Measurements from ENCODE around the gene STXBP4. TPM values are rescaled to one million over a fixed set of nuclear protein-coding genes. Genes with fewer than 3 reads are reported as not detected.

Gene STXBP4
- total RNA-seq, 3 donors from 2014 or later (not counting 1 experiment from before 2014, with no cell fraction given): 4.9 to 10.3 (median 7.6) TPM

DNA sequence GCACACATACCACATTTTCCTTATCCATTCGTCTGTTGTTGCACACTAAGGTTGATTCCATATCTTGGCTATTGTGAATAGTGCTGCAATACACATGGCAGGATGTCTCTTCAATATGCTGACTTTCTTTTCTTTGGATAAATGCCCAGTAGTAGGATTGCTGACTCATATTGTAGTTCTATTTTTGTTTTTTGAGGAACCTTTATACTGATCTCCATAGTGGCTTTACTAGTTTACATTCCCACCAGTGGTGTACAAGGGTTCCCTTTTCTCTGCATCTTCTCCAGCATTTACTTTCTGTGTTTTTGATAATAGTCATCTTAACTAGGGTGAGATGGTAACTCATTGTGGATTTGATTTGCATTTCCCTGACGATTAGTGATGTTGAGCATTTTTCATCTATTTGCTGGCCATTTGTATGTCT lies 118.1 kb downstream of the STXBP4 start:
- Mint-ChIP-seq H3K4me1 (peaks cover 12 to 19% of the 10 kb centered on the region in 2 donors), H3K4me3 (no peak overlapping the region), H3K36me3 (no peaks in the 10 kb centered on the region), H3K9me3 (no peaks in the 10 kb centered on the region), H3K27ac (no peak overlapping the region), H3K27me3 (ENCODE audit: low read depth in 2 of 2) (no peaks in the 10 kb centered on the region)
- intact Hi-C loops (cut with micrococcal nuclease): no loop called here
- Histone ChIP-seq H3K27me3 (ENCODE audit: control insufficient read depth, insufficient read depth, low read length) (no peaks in the 10 kb centered on the region), H3K27ac (ENCODE audit: low read length) (no peak overlapping the region), H3K36me3 (ENCODE audit: control insufficient read depth, insufficient read depth, low read length) (no peaks in the 10 kb centered on the region), H3K4me3 (ENCODE audit: low read length) (no peak overlapping the region), H3K4me1 (ENCODE audit: control insufficient read depth, insufficient read depth, low read length) (peaks cover 3% of the 10 kb centered on the region), H3K9me3 (ENCODE audit: control insufficient read depth, insufficient read depth, low read length) (no peaks in the 10 kb centered on the region)
- DNase-seq: no peak
- 42% methylated on average over 2 of the region's 2 CpGs for WGBS (ENCODE audit: insufficient coverage)
- no peak for ATAC-seq
- TF ChIP-seq, protein P1, sequence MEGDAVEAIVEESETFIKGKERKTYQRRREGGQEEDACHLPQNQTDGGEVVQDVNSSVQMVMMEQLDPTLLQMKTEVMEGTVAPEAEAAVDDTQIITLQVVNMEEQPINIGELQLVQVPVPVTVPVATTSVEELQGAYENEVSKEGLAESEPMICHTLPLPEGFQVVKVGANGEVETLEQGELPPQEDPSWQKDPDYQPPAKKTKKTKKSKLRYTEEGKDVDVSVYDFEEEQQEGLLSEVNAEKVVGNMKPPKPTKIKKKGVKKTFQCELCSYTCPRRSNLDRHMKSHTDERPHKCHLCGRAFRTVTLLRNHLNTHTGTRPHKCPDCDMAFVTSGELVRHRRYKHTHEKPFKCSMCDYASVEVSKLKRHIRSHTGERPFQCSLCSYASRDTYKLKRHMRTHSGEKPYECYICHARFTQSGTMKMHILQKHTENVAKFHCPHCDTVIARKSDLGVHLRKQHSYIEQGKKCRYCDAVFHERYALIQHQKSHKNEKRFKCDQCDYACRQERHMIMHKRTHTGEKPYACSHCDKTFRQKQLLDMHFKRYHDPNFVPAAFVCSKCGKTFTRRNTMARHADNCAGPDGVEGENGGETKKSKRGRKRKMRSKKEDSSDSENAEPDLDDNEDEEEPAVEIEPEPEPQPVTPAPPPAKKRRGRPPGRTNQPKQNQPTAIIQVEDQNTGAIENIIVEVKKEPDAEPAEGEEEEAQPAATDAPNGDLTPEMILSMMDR (IDR thresholded peaks at IDR 0.05): no peak

DNA sequence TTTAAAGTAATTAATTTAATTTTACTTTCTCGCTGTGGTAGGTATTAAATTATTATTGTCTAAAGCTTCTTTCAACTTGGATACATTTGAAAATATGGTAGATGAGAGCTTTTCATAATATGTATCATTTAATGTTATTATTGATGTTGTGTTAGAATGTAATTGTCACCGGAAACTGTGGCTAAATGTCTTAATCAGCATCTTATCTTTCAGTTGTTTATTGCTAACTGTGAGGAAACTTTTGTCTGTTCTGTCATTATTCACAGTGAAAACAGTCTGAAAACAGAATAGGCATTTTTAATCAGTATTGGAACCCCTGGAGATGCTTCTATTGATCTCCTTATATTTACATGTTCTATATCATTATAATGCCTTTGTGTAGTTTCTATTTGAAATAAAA lies 120.7 kb downstream of the STXBP4 start:
- Mint-ChIP-seq H3K27ac (peak overlapping the region in 1 of 2 donors; percentile 59), H3K4me1 (peaks cover 12 to 22% of the 10 kb centered on the region in 2 donors), H3K9me3 (no peaks in the 10 kb centered on the region), H3K4me3 (no peak overlapping the region), H3K27me3 (ENCODE audit: low read depth in 2 of 2) (no peaks in the 10 kb centered on the region), H3K36me3 (no peaks in the 10 kb centered on the region)
- WGBS (ENCODE audit: insufficient coverage): 57% methylated on average over 1 of the region's 2 CpGs
- ATAC-seq (no peak), DNase-seq (peak in 1 of 2 donors; percentile 23)
- Histone ChIP-seq H3K4me1 (ENCODE audit: control insufficient read depth, insufficient read depth, low read length) (peaks cover 3% of the 10 kb centered on the region), H3K4me3 (ENCODE audit: low read length) (no peak overlapping the region), H3K36me3 (ENCODE audit: control insufficient read depth, insufficient read depth, low read length) (no peaks in the 10 kb centered on the region), H3K27ac (ENCODE audit: low read length) (no peak overlapping the region), H3K27me3 (ENCODE audit: control insufficient read depth, insufficient read depth, low read length) (no peaks in the 10 kb centered on the region), H3K9me3 (ENCODE audit: control insufficient read depth, insufficient read depth, low read length) (no peaks in the 10 kb centered on the region)
- intact Hi-C loops (cut with micrococcal nuclease): no loop called here
- TF ChIP-seq, protein P1 (IDR thresholded peaks at IDR 0.05): no peak

- H3K36me3 Mint-ChIP-seq: no peaks in the 10 kb centered on the region
- no peaks in the 10 kb centered on the region for H3K9me3 ChIP-seq (ENCODE audit: control insufficient read depth, insufficient read depth, low read length)
- WGBS (ENCODE audit: insufficient coverage): 25% methylated on average over 3 of the region's 3 CpGs
- H3K9me3 Mint-ChIP-seq: no peaks in the 10 kb centered on the region
- TF ChIP-seq, protein P1 (IDR thresholded peaks at IDR 0.05): no peak
- peak in 1 of 2 donors; percentile 69 for DNase-seq
- no peak overlapping the region for H3K4me3 ChIP-seq (ENCODE audit: low read length)
- H3K27ac ChIP-seq (ENCODE audit: low read length): peak overlapping the region; percentile 21
- intact Hi-C loops (cut with micrococcal nuclease): no loop called here
- H3K27me3 ChIP-seq (ENCODE audit: control insufficient read depth, insufficient read depth, low read length): no peaks in the 10 kb centered on the region
- peaks cover 12 to 22% of the 10 kb centered on the region in 2 donors for H3K4me1 Mint-ChIP-seq
- peaks cover 3% of the 10 kb centered on the region for H3K4me1 ChIP-seq (ENCODE audit: control insufficient read depth, insufficient read depth, low read length)
- no peaks in the 10 kb centered on the region for H3K27me3 Mint-ChIP-seq (ENCODE audit: low read depth in 2 of 2)
- H3K4me3 Mint-ChIP-seq: peak overlapping the region; percentile 14
- ATAC-seq: peak; percentile 55 to 77 (median 59)
- H3K36me3 ChIP-seq (ENCODE audit: control insufficient read depth, insufficient read depth, low read length): no peaks in the 10 kb centered on the region
- peak overlapping the region; percentile 59 to 73 for H3K27ac Mint-ChIP-seq
These were observed 121.5 kb downstream of the STXBP4 start for GRCh38 chr17:55090079-55090492.

GRCh38 chr17:55093353-55093752 lies 124.8 kb downstream of the STXBP4 start:
- Mint-ChIP-seq H3K4me1 (peaks cover 12 to 22% of the 10 kb centered on the region in 2 donors), H3K27ac (no peak overlapping the region), H3K36me3 (no peaks in the 10 kb centered on the region), H3K9me3 (no peaks in the 10 kb centered on the region), H3K4me3 (no peak overlapping the region), H3K27me3 (ENCODE audit: low read depth in 2 of 2) (no peaks in the 10 kb centered on the region)
- H3K27ac ChIP-seq (ENCODE audit: low read length): no peak overlapping the region
- ATAC-seq (no peak), DNase-seq (peak in 1 of 2 donors; percentile 28)
- H3K9me3 ChIP-seq (ENCODE audit: control insufficient read depth, insufficient read depth, low read length): no peaks in the 10 kb centered on the region
- H3K4me1 ChIP-seq (ENCODE audit: control insufficient read depth, insufficient read depth, low read length): peaks cover 3% of the 10 kb centered on the region
- no peak overlapping the region for H3K4me3 ChIP-seq (ENCODE audit: low read length)
- WGBS (ENCODE audit: insufficient coverage): 0% methylated on average over 1 of the region's 1 CpG
- no peaks in the 10 kb centered on the region for H3K27me3 ChIP-seq (ENCODE audit: control insufficient read depth, insufficient read depth, low read length)
- intact Hi-C loops (cut with micrococcal nuclease): no loop called here
- H3K36me3 ChIP-seq (ENCODE audit: control insufficient read depth, insufficient read depth, low read length): no peaks in the 10 kb centered on the region
- TF ChIP-seq, protein P1 (IDR thresholded peaks at IDR 0.05): no peak
